IPS DF 4.7 (cell line): ENCODE results near the gene PRR29.

ENCODE experiments used
- DNase-seq: peaks from one replicate; pipeline ENCODE4 v3.0.0-alpha.2; 2013; ENCODE audit warnings: low spot score; ENCODE audit errors: extremely low read depth

PRR29 gene

GRCh38 chr17:64041912-64042311 lies 43.8 kb downstream of the PRR29 start:
- no peak for DNase-seq

- no peak for DNase-seq
Measured at GRCh38 chr17:64042700-64043485, 44.7 kb downstream of the PRR29 start.

- no peak for DNase-seq
Measured at GRCh38 chr17:64045176-64045575, 47.0 kb downstream of the PRR29 start.

- no peak for DNase-seq
Measured at GRCh38 chr17:64048805-64049204, 50.7 kb downstream of the PRR29 start.

- DNase-seq, result no peak
Measured at GRCh38 chr17:64051153-64051552, 53.0 kb downstream of the PRR29 start.

GRCh38 chr17:64053101-64053500 lies 55.0 kb downstream of the PRR29 start:
- no peak for DNase-seq
